ENCODE measurements around the gene BPIFB3. TPM values are rescaled to one million over a fixed set of nuclear protein-coding genes. Genes with fewer than 3 reads are reported as not detected.

BPIFB3 gene
- total and polyA plus RNA-seq, 2 of the 13 experiments (the other 11 are each of a cell fraction or from before 2014, with no cell fraction given), result 0.09 TPM; not detected in 1

- no peak for TF ChIP-seq ZBTB46 (CRISPR knock-in tag; IDR thresholded peaks at IDR 0.05; ENCODE audit: borderline replicate concordance)
- TF ChIP-seq SP5 (CRISPR knock-in tag; IDR thresholded peaks at IDR 0.05; ENCODE audit: borderline replicate concordance, low read depth), result peak; percentile 51; the same call in 1 of the 2 replicates
- no peak for TF ChIP-seq ZNF431 (CRISPR knock-in tag; IDR thresholded peaks at IDR 0.05; ENCODE audit: borderline replicate concordance, low read depth)
- TF ChIP-seq ETV5 (CRISPR knock-in tag; IDR thresholded peaks at IDR 0.05; ENCODE audit: borderline replicate concordance), result 0 out of 2 replicates have a peak, but pooled peaks have one; percentile 31
- TF ChIP-seq RFX5 (IDR thresholded peaks at IDR 0.05; ENCODE audit: low read depth, low read length), result 0 out of 2 replicates have a peak, but pooled peaks have one; percentile 38
- TF ChIP-seq HOXA3 (CRISPR knock-in tag; IDR thresholded peaks at IDR 0.05), result peak; percentile 49; the same call in 1 of the 2 replicates
- peak; percentile 54; the same call in 1 of the 2 replicates for TF ChIP-seq MYC (CRISPR knock-in tag; IDR thresholded peaks at IDR 0.05; ENCODE audit: borderline replicate concordance)
- TF ChIP-seq SPEN (CRISPR knock-in tag; IDR thresholded peaks at IDR 0.05; ENCODE audit: low read depth), result 0 out of 2 replicates have a peak, but pooled peaks have one; percentile 32
- peak; percentile 78 for TF ChIP-seq POLR2G (IDR thresholded peaks at IDR 0.05; ENCODE audit: low read depth, low read length)
- 0 out of 2 replicates have a peak, but pooled peaks have one; percentile 36 for TF ChIP-seq ZBTB25 (CRISPR knock-in tag; IDR thresholded peaks at IDR 0.05)
- TF ChIP-seq ZSCAN30 (CRISPR knock-in tag; IDR thresholded peaks at IDR 0.05), result no peak
- no peak for TF ChIP-seq HNRNPK (IDR thresholded peaks at IDR 0.05; ENCODE audit: low read depth, low read length, poor library complexity, severe bottlenecking)
- TF ChIP-seq PLSCR1 (CRISPR knock-in tag; IDR thresholded peaks at IDR 0.05; ENCODE audit: borderline replicate concordance), result no peak
- peak; percentile 15; the same call in 1 of the 2 replicates for TF ChIP-seq PRDM10 (CRISPR knock-in tag; IDR thresholded peaks at IDR 0.05; ENCODE audit: low read depth)
- TF ChIP-seq ZFP82 (CRISPR knock-in tag; IDR thresholded peaks at IDR 0.05; ENCODE audit: borderline replicate concordance), result peak; percentile 21; the same call in 1 of the 2 replicates
- TF ChIP-seq TFAP4 (IDR thresholded peaks at IDR 0.05; ENCODE audit: borderline replicate concordance, low read depth), result peak; percentile 45; the same call in 1 of the 2 replicates
- no peak for TF ChIP-seq ZNF800 (CRISPR knock-in tag; IDR thresholded peaks at IDR 0.05)
Measured at GRCh38 chr20:33026072-33026778, 27.5 kb upstream of the BPIFB3 start (continued).
